HTR-8/SVneo (cell line): ENCODE results near the gene POLR3GL.

Experiments used
- DNase-seq: peaks from one replicate; pipeline ENCODE4 v3.0.0; 2011; ENCODE audit warnings: low spot score, mixed read lengths; ENCODE audit not compliant: insufficient read length
- FAIRE-seq: peaks from 2 replicates; lab custom pipeline; 2011; peaks lifted over from hg19 to GRCh38; lab: Jason Lieb, UNC

Gene POLR3GL

DNA sequence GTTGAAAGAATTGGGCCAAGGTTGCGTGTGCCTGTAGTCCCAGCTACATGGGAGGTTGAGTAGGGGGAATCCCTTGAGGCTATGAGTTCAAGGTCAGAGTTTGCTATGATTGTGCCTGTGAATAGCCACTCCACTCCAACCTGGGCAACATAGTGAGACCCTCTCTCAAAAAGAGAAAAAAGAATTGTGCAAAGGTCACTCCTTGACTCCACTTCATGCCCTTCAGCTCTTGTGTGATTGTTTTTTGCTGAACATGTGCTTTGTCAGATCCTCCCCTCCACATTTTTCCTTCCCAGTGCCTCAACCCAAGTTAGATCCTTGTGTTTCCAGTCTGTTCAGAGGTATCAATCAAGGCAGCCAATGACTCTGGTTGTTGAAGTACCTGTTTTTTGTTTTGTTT, 23.4 kb downstream of the POLR3GL start:
- FAIRE-seq (no peak), DNase-seq (no peak)

GRCh38 chr1:145988773-145989172, 24.3 kb downstream of the POLR3GL start:
- DNase-seq (no peak), FAIRE-seq (no peak)

GRCh38 chr1:145990249-145990855, 25.9 kb downstream of the POLR3GL start:
- no peak for FAIRE-seq
- no peak for DNase-seq

- no peak for FAIRE-seq
- DNase-seq: no peak
These were observed 27.4 kb downstream of the POLR3GL start for GRCh38 chr1:145991735-145992412.

GRCh38 chr1:145992502-145992936, 28.0 kb downstream of the POLR3GL start:
- no peak for FAIRE-seq
- DNase-seq: no peak

DNA sequence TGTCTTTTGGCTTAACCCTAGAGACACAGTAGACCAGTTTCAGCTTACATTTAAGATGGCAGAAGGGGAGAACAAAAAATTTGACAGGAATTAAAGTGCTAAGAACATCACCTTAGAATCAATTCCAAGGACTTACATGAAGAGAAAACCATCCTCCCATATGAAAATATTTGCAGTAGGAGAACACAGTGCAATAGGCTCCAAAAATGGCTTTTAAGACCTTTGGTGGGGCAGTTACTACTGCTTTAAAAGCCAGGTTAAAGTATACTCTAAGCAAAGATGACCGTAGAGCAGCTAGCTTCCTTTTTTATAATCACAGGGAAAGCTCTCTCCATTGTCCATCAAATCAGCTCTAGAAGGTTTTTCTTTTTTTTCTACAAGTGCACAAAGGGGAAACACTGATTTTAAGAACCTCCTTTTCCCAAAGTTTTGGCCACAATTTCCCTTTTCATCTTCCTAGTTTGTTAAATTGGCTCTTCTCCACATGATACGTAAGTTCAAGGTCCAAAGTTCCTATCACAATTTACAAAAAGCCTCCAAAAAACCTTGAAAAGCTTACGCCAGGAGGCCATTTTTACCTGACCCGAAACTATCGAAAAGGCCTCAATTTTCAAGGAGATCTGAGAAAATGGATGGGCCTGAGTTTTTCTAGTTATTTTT, 28.6 kb downstream of the POLR3GL start:
- FAIRE-seq (no peak), DNase-seq (no peak)

DNA sequence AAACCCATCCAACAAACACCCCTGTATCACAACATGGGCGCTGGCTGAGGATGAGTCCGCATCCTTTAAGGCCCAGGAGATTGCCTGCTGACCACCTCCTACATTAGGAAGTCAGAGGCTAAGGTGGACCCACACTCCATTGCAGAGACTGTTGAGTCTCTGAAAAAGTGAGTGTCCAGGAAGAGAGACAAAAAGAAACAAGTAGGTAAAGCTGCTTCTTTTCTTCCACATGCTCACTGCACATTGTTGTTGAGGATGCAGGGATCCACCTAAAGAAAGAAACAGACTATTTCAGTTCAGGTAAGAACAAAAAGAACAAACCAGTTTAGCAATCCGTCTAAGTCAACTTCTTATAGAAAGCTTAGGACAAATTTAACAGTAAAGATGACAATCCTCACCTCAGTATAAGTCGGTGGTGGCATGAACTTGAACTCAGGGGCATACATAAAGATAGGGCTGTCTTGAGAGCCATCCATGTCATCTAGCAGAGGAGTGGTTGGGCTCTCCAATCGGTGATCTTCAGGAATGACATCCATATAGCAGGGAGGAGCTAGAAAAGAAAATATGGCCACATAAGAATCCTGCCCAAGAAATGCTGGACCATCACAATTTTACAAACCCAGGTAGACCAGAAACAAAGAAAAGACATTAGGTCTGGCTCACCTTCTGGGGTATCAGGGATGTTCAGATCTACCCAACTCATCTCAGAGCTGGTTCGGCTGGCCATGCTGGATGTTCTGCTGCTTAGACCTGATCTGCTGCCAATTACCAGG, 29.3 kb downstream of the POLR3GL start:
- DNase-seq (no peak), FAIRE-seq (no peak)

DNA sequence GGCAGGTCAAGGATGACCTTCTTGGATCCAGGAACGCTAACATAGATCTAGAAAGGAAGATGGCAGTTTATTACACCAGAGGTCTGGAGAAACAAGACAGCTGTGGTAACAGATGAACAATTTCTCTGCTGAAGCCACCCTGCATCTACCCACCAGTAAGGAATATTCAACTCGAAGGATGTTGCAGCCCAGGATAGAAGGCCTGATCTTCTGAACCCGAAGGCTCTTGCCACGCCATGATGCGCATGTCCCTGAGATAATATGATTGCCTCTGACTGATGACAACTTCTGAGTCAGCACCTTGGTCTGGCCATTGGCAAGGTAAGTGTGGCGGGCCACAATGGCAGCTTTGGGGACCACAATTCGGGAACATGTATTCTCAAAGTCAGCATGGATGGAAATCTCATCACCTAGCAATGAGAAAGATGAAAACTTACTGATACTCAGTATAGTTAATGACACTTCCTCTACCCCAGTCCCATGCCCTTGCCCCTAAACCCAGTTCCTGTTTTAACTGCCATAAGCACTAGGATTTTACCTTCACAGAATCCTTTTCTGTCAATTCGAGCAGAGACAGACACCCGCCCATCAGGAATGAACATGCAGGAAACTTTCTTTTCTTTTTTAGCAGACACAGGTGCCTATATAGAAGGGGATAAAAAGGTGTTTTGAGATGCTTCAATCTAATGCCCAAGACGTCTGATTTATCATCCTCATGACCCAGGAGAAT, 30.1 kb downstream of the POLR3GL start:
- no peak for FAIRE-seq
- DNase-seq: no peak

DNA sequence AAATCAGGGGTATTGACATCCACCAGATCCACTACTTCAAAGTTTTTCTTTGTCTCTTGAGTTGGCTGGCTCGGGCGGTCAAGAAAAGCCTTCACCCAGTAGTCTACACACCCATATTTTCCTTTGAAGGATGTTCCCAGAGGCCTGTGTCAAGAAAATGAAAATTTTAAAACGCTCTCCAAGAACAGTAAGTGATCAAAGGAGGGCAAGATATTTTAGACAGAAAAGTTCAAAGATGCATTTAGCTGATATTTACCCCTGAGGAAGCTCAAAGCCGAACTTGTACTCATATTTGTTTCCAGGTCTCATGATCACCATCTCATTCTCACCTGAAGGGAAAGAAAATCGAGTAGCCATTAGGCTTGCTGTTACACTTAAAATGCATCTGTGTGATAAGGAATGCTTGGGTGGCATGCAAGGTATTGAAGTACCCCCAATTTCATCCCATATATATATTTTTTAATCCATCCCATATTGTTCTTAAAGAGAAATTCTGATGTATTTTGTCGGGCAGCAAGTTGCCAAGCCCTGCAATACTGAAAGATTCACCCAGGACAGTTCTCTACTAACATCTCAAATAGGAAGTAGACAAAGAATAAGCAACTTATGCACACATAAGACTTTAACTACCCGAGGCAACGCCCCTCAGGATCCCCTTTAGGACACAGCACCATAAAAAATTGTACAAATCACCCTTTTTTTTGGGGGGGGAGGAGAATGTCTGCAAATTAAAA, 30.8 kb downstream of the POLR3GL start:
- DNase-seq (no peak), FAIRE-seq (no peak)

DNA sequence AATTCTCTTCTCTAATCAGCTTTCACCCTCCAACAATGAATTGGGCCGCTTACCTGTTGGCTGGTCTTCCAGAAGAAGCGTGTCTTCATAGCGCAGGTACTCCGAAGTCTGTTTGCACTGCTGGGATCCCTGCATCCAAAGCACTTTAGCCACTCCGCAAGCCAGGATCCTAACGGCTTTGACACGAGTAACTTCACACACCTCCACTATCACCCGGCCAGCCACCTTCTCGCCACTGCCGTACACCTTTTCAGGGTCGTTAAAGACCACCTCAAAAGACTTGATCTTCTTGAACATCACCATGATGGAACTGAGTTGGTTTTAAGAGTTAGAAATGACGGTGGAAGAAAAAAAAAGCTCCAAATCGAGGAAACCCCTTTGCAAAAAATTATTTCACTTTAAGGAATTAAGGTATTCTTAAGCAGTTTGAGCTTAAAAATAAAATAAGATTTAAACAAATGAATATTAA, 31.5 kb downstream of the POLR3GL start:
- DNase-seq (no peak), FAIRE-seq (no peak)

- peak; percentile 48 for FAIRE-seq
These were observed 32.0 kb downstream of the POLR3GL start, which contains the start of gene TXNIP for GRCh38 chr1:145996433-145997015. Gene TXNIP, minus strand, starts transcription at chr1:145996579. Its CDS starts 313 bp downstream, at chr1:145996266.

GRCh38 chr1:145997016-145997717, 32.7 kb downstream of the POLR3GL start:
- FAIRE-seq (no peak), DNase-seq (no peak)

More at GRCh38 chr1:145996433-145997015, 32.0 kb downstream of the POLR3GL start, which contains the start of gene TXNIP:
- peak; percentile 99 for DNase-seq

DNA sequence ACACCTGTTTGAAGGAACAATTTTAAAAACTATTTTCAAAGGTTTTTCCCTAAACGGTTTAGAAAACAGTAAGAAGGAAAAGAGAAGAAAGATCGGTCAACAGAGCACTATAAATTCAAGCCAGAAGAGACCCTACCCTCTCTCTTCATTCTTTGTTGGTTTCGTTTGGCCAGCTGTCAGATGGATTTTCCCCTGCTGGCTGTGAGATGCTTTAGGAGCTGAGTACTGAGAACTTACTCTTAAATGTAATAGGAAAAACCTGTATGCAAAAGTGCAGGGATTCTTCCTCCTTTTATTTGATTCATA, 33.2 kb downstream of the POLR3GL start:
- no peak for DNase-seq
- FAIRE-seq: no peak

DNA sequence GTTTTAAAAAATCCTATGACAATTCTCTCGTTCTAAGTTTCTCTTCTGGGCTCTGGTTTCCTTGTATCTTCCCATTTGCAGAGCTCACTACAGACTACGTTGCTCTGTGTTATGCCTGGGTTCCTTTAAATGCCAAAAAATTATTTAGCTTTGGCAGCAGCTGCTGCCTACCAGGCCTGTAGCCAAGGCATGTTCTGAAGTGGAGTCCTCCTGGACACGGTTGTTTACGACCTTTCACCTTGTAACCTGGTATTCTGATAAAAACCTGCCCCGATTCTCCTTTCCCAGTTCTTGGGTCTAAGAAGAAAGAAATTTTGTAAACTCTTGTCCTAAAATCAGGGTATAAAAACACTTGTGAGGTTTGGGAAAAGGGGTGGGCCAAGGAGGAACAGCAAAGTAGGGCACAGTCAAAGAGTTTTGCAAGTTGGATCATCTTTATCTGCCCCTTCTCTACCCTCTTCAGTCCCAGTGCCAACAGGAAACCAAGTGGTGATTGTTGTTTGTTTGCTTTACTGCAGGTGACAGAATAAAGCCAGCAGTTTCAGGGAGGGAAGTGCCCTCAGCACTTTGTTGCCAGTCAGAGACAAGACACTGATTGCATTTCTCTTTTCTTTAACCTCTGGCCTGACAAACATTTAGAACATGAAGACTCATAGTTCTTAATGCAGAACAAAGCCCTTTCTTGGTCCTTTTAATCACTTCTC, 35.0 kb downstream of the POLR3GL start:
- DNase-seq (no peak), FAIRE-seq (no peak)

GRCh38 chr1:146001709-146002108, 37.2 kb downstream of the POLR3GL start:
- FAIRE-seq (no peak), DNase-seq (no peak)

- FAIRE-seq: no peak
- DNase-seq: no peak
These were observed 43.1 kb downstream of the POLR3GL start for GRCh38 chr1:146007489-146008133.

- FAIRE-seq (no peak), DNase-seq (no peak)
These were observed 45.7 kb downstream of the POLR3GL start for GRCh38 chr1:146010126-146010738.
